GM06990 (cell line): ENCODE measurements around the gene ATP11A.

Experiments
- DNase-seq: peaks from one replicate; pipeline ENCODE4 v3.0.0-alpha.2; 2011; ENCODE audit not compliant: insufficient read length; ENCODE audit errors: extremely low read depth
- H3K27me3 ChIP-seq: replicated peaks from 2 replicates; pipeline ENCODE4 v1.6.0; 2011; ENCODE audit warnings: low read length; ENCODE audit not compliant: control insufficient read depth, insufficient read depth
- H3K36me3 ChIP-seq: 2 replicates; pipeline ENCODE4 v1.5.1; 2011; ENCODE audit warnings: low read length; ENCODE audit not compliant: control insufficient read depth, insufficient read depth
- H3K4me3 ChIP-seq: replicated peaks from 2 replicates; pipeline ENCODE4 v1.5.1; 2011; ENCODE audit warnings: low read depth, mild to moderate bottlenecking, control low read depth, low read length
- CTCF ChIP-seq: IDR thresholded peaks from 2 replicates; pipeline ENCODE4 v1.5.1; 2011; ENCODE audit warnings: low read length, control low read depth, mild to moderate bottlenecking, inconsistent platforms; ENCODE audit not compliant: insufficient read depth, poor library complexity, severe bottlenecking

Gene ATP11A

DNA sequence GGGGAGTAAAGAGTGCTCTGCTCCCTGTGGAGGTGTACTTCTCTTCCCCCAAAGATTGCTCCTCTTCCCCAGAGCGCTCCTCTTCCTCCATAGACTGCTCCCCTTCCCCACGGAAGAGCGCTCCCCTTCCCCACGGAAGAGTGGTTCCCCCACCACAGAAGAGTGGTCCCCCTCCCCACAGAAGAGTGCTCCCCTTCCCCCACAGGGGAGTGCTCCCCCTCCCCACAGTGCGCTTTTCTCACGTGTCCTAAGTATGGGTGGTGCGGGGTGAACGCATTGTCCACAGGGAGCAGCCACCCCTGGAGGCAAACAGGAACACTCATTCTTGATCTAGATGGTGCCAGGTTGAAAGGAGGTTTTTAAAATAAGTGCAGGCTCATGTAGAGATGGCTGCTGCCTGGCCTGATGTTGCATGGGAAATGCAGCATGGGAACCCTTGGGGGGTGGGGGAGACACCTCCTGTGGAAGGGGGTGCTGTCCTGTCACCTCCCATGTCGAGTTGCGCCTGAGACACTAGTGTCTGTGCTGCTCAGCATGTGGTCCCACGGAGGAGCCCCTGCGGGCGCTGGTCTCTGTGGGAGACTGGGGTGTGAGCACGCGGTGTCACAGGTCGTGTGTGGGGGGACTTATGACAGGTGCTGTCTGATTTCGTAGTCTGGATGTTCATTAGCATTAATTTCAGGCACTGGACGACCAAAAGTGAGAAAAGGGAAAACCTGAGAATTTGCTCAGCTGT lies 52.2 kb downstream of the ATP11A start:
- no peak overlapping the region for H3K4me3 ChIP-seq
- no peak for DNase-seq
- no peaks in the 10 kb centered on the region for H3K27me3 ChIP-seq
- no peak for TF ChIP-seq CTCF
- H3K36me3 ChIP-seq, result no peaks in the 10 kb centered on the region; the same call in 1 of the 2 replicates

GRCh38 chr13:112742583-112742982 lies 52.7 kb downstream of the ATP11A start:
- Histone ChIP-seq H3K27me3 (no peaks in the 10 kb centered on the region), H3K36me3 (no peaks in the 10 kb centered on the region; the same call in 1 of the 2 replicates), H3K4me3 (no peak overlapping the region)
- DNase-seq, result no peak
- no peak for TF ChIP-seq CTCF

DNA sequence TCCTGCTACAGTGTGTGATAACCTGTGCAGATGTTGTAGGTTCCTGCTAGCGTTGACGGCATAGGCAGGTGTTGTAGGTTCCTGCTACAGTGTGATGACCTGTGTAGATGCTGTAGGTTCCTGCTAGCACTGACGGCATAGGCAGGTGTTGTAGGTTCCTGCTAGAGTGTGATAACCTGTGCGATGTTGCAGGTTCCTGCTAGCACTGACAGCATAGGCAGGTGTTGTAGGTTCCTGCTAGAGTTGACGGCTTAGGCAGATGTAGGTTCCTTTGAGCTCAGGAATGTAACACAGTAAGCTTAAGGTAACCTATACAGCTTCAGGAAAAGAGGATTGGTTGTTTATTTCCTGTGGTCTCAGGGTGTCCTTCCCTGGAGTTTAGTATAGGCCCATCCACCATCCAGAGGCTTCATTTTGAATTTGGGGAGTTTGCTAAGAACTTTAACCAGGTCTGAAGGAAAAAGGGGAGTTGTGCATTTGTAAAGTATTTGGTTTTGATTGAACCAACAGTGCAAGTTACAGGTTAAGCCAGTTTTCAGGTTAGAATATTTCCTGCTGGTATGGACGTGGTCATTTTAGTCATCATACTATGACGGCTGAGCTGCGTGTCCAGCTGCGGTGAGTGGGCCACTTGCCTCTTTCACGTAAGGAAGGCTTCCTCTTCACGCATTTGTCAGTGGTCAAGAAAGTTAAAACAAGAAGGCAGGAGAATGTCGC lies 53.8 kb downstream of the ATP11A start:
- no peak for DNase-seq
- H3K27me3 ChIP-seq, result no peaks in the 10 kb centered on the region
- no peak overlapping the region for H3K4me3 ChIP-seq
- H3K36me3 ChIP-seq, result no peaks in the 10 kb centered on the region; the same call in 1 of the 2 replicates
- no peak for TF ChIP-seq CTCF

- Histone ChIP-seq H3K4me3 (no peak overlapping the region), H3K27me3 (no peaks in the 10 kb centered on the region), H3K36me3 (no peaks in the 10 kb centered on the region; the same call in 1 of the 2 replicates)
- no peak for DNase-seq
- no peak for TF ChIP-seq CTCF
These were observed 54.6 kb downstream of the ATP11A start for GRCh38 chr13:112744168-112745021.

DNA sequence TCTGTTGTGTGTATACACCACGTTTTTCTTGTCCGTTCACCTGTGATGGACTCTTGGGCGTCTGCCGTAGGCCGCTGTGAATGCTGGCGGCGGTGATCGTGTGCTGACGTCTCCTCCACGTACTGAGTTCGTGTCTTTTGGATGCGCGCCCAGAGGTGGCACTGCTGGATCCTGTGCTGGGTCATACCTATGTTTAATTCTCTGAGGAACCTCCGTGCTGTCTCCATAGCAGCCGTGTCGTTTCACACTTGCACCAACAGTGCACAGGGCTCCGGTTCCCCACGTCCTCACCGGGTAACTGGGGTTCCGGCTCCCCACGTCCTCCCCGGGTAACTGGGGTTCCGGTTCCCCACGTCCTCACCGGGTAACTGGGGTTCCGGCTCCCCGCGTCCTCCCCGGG lies 56.2 kb downstream of the ATP11A start:
- no peak for TF ChIP-seq CTCF
- Histone ChIP-seq H3K4me3 (no peak overlapping the region), H3K27me3 (no peaks in the 10 kb centered on the region), H3K36me3 (no peaks in the 10 kb centered on the region; the same call in 1 of the 2 replicates)
- no peak for DNase-seq
